Measurements from ENCODE around the gene ANGEL2.
"Not testable (repeated sequence)": the region's sequence is repeated elsewhere in the genome, so short reads cannot be mapped to it uniquely, and the experiment has no call there.

Gene ANGEL2

DNA sequence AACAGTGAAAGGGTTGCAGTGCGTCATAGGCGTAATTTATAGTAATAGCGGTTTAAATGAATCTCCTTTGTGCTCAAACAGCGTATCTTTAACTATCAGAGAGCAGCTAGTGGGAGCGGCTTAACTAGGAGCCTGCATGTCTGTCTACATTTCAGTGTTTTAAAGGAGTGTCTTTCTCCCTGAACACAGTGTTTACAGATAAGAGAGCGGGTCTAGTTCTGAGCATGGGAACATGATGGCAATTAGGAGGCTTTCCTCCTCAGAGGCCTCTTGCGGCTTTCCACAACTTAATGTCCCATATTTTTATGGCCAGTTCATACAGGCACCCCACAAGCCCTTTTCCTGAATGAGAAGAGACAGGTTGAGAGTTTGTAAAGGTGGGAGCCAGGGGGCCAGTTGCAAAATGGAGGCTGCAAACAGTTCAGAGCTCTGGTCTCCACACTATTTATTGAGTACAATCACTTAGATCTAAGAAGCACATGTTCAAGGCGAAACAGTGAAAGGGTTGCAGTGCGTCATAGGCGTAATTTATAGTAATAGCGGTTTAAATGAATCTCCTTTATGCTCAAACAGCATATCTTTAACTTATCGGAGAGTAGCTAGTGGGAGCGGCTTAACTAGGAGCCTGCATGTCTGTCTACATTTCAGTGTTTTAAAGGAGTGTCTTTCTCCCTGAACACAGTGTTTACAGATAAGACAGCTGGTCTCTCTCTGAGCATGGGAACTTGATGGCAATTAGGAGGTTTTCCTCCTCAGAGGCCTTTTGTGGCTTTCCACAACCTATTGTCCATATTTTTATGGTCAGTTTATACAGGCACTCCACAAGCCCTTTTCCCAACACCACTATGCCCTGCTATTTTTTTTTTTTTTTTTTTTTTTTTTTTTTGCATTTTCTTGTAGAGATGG lies 29.9 kb upstream of the ANGEL2 start:
- H3K9me3 ChIP-seq (ENCODE audit: control extremely low read depth in 1 of 5, control insufficient read depth in 4 of 5, insufficient read depth in 2 of 5, low read depth in 1 of 5, low read length in 4 of 5); H3K27me3 ChIP-seq (replicated peaks in 2 of 5; ENCODE audit: control insufficient read depth in 4 of 5, insufficient read depth in 5 of 5, low read length in 4 of 5); DNase-seq; H3K36me3 ChIP-seq (ENCODE audit: control insufficient read depth in 4 of 4, insufficient read depth in 4 of 4, low read length in 3 of 4); H3K4me3 ChIP-seq (ENCODE audit: control insufficient read depth in 1 of 7, extremely low read depth in 1 of 7, insufficient read depth in 4 of 7, low read depth in 2 of 7, low read length in 6 of 7); CTCF ChIA-PET: not testable (repeated sequence)
- Histone ChIP-seq H3K27ac (ENCODE audit: insufficient read depth in 1 of 2, low read depth in 1 of 2, low read length in 2 of 2, poor library complexity in 1 of 2, severe bottlenecking in 2 of 2) (peak overlapping the region in 1 of 2 experiments; percentile 75), H3K4me1 (ENCODE audit: control extremely low read depth in 1 of 4, control insufficient read depth in 4 of 4, insufficient read depth in 4 of 4, low read length in 3 of 4) (peaks cover 0 to 14% (median 7%) of the 10 kb centered on the region in 4 experiments)
- POLR2A ChIA-PET = interaction anchor here (0.7 kb wide), 1 partner anchor 37 kb away, joined by 3 read pairs; no protein-coding TSS in a partner anchor
- WGBS (ENCODE audit: insufficient coverage) = 100% methylated on average over 7 of the region's 13 CpGs

DNA sequence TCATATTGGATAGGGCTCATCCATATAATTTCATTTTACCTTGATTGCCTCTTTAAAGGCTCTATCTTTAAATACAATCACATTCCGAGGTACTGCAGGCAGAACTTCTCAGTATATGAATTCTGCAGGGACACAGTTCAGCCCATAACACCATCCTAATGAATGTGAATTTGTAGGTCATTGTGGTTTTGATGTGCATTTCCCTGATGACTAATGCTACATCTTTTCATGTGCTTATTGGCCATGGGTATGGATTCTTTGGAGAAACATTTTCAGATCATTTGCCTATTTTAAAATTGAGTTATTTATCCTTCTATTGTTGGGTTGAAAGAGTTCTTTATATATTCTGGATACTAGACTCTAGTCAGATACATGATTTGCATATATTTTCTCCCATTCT lies 25.8 kb upstream of the ANGEL2 start:
- peaks cover 0 to 2% (median 0%) of the 10 kb centered on the region in 5 experiments for H3K27me3 ChIP-seq (replicated peaks in 2 of 5; ENCODE audit: control insufficient read depth in 4 of 5, insufficient read depth in 5 of 5, low read length in 4 of 5)
- peaks cover 0 to 6% (median 3%) of the 10 kb centered on the region in 4 experiments for H3K4me1 ChIP-seq (ENCODE audit: control extremely low read depth in 1 of 4, control insufficient read depth in 4 of 4, insufficient read depth in 4 of 4, low read length in 3 of 4)
- no CpG with 5 or more reads among the region's 1 CpG for WGBS (ENCODE audit: insufficient coverage)
- H3K36me3 ChIP-seq (ENCODE audit: control insufficient read depth in 4 of 4, insufficient read depth in 4 of 4, low read length in 3 of 4) = no peaks in the 10 kb centered on the region
- H3K9me3 ChIP-seq (ENCODE audit: control extremely low read depth in 1 of 5, control insufficient read depth in 4 of 5, insufficient read depth in 2 of 5, low read depth in 1 of 5, low read length in 4 of 5) = peaks cover 0 to 1% (median 0%) of the 10 kb centered on the region in 5 experiments
- ChIA-PET CTCF (no interaction called here), POLR2A (no interaction called here)
- H3K4me3 ChIP-seq (ENCODE audit: control insufficient read depth in 1 of 7, extremely low read depth in 1 of 7, insufficient read depth in 4 of 7, low read depth in 2 of 7, low read length in 6 of 7) = no peak overlapping the region
- peak; percentile 32 to 83 (median 74) for DNase-seq
- no peak overlapping the region for H3K27ac ChIP-seq (ENCODE audit: insufficient read depth in 1 of 2, low read depth in 1 of 2, low read length in 2 of 2, poor library complexity in 1 of 2, severe bottlenecking in 2 of 2)

DNA sequence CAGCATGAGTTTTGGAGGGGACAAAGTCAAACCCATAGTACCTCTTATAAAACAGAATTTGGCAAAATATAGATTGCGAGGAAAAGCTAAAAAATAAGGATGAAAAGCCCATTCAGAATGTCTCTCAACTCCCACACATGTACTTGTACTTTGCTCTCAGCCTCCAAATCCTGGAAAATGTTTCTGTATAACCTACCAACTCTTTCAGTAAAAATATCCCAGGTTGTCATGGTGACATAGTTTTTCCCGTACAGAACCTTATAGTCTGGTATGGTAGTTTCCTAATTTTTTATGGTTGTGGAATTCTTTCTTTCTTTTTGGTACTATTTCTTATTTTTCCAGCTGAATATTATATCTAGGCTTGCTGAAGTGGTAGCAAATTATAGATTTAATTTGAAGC lies 19.9 kb upstream of the ANGEL2 start:
- Histone ChIP-seq H3K27me3 (replicated peaks in 2 of 5; ENCODE audit: control insufficient read depth in 4 of 5, insufficient read depth in 5 of 5, low read length in 4 of 5) (no peaks in the 10 kb centered on the region), H3K9me3 (ENCODE audit: control extremely low read depth in 1 of 5, control insufficient read depth in 4 of 5, insufficient read depth in 2 of 5, low read depth in 1 of 5, low read length in 4 of 5) (peaks cover 0 to 2% (median 0%) of the 10 kb centered on the region in 5 experiments), H3K36me3 (ENCODE audit: control insufficient read depth in 4 of 4, insufficient read depth in 4 of 4, low read length in 3 of 4) (no peaks in the 10 kb centered on the region), H3K27ac (ENCODE audit: insufficient read depth in 1 of 2, low read depth in 1 of 2, low read length in 2 of 2, poor library complexity in 1 of 2, severe bottlenecking in 2 of 2) (no peak overlapping the region), H3K4me3 (ENCODE audit: control insufficient read depth in 1 of 7, extremely low read depth in 1 of 7, insufficient read depth in 4 of 7, low read depth in 2 of 7, low read length in 6 of 7) (no peak overlapping the region), H3K4me1 (ENCODE audit: control extremely low read depth in 1 of 4, control insufficient read depth in 4 of 4, insufficient read depth in 4 of 4, low read length in 3 of 4) (no peaks in the 10 kb centered on the region)
- CTCF ChIA-PET = interaction anchor here (0.8 to 1.2 kb wide), 3 partner anchors 10 to 15 kb away, joined by 3 to 4 read pairs (median 4); partner anchors contain the start of gene RPS6KC1
- POLR2A ChIA-PET = no interaction called here
- WGBS (ENCODE audit: insufficient coverage) = no CpG with 5 or more reads among the region's 2 CpGs
- no peak for DNase-seq

DNA sequence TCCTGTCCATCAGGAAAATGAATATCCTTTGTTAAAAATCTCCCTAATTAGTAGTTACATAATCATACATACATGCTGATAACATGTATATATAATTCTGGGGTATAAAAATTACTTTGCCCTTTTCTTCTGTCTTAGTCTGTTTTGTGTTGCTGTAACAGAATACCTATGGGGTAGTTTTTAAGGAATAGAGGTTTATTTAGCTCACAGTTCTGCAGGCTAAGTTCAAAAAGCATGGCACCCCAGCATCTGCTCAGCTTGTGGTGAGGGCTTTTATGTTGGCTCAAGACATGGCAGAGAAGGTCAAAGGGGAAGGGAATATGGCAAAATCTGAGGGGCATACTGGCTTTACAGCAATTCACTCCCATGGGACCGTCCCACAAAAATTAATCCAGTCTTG lies 19.0 kb upstream of the ANGEL2 start:
- Histone ChIP-seq H3K27me3 (replicated peaks in 2 of 5; ENCODE audit: control insufficient read depth in 4 of 5, insufficient read depth in 5 of 5, low read length in 4 of 5) (no peaks in the 10 kb centered on the region), H3K4me3 (ENCODE audit: control insufficient read depth in 1 of 7, extremely low read depth in 1 of 7, insufficient read depth in 4 of 7, low read depth in 2 of 7, low read length in 6 of 7) (no peak overlapping the region), H3K27ac (ENCODE audit: insufficient read depth in 1 of 2, low read depth in 1 of 2, low read length in 2 of 2, poor library complexity in 1 of 2, severe bottlenecking in 2 of 2) (no peak overlapping the region), H3K9me3 (ENCODE audit: control extremely low read depth in 1 of 5, control insufficient read depth in 4 of 5, insufficient read depth in 2 of 5, low read depth in 1 of 5, low read length in 4 of 5) (peaks cover 0 to 2% (median 0%) of the 10 kb centered on the region in 5 experiments), H3K4me1 (ENCODE audit: control extremely low read depth in 1 of 4, control insufficient read depth in 4 of 4, insufficient read depth in 4 of 4, low read length in 3 of 4) (no peaks in the 10 kb centered on the region), H3K36me3 (ENCODE audit: control insufficient read depth in 4 of 4, insufficient read depth in 4 of 4, low read length in 3 of 4) (no peaks in the 10 kb centered on the region)
- CTCF ChIA-PET = interaction anchor here (1.2 kb wide), 1 partner anchor 14 kb away, joined by 4 read pairs; no protein-coding TSS in a partner anchor
- no peak for DNase-seq
- POLR2A ChIA-PET = no interaction called here
- WGBS (ENCODE audit: insufficient coverage) = 100% methylated on average over 1 of the region's 1 CpG

DNA sequence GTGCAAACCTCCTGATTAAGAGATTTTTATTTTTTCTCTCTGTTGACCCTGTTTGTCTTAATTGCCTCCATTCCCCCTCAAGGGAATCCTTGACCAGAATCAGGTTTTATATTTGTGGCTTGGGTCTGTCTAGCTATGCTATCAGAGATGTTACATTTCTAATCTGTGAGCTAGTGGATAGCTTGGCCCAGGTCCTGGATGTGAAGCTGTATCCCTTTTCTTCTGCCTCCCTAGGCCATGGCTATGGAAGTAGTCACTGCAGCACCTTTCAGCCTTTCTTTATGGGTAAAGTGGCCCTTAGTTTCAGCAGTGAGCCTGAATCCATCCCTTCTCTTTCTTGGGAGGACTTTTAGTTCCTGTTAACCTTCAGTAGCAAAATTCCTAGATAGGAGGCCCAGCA lies 17.0 kb upstream of the ANGEL2 start:
- ChIA-PET CTCF (no interaction called here), POLR2A (no interaction called here)
- Histone ChIP-seq H3K27me3 (replicated peaks in 2 of 5; ENCODE audit: control insufficient read depth in 4 of 5, insufficient read depth in 5 of 5, low read length in 4 of 5) (no peaks in the 10 kb centered on the region), H3K36me3 (ENCODE audit: control insufficient read depth in 4 of 4, insufficient read depth in 4 of 4, low read length in 3 of 4) (no peaks in the 10 kb centered on the region), H3K4me1 (ENCODE audit: control extremely low read depth in 1 of 4, control insufficient read depth in 4 of 4, insufficient read depth in 4 of 4, low read length in 3 of 4) (no peaks in the 10 kb centered on the region), H3K27ac (ENCODE audit: insufficient read depth in 1 of 2, low read depth in 1 of 2, low read length in 2 of 2, poor library complexity in 1 of 2, severe bottlenecking in 2 of 2) (no peak overlapping the region), H3K9me3 (ENCODE audit: control extremely low read depth in 1 of 5, control insufficient read depth in 4 of 5, insufficient read depth in 2 of 5, low read depth in 1 of 5, low read length in 4 of 5) (peaks cover 0 to 2% (median 0%) of the 10 kb centered on the region in 5 experiments), H3K4me3 (ENCODE audit: control insufficient read depth in 1 of 7, extremely low read depth in 1 of 7, insufficient read depth in 4 of 7, low read depth in 2 of 7, low read length in 6 of 7) (no peak overlapping the region)
- no peak for DNase-seq

DNA sequence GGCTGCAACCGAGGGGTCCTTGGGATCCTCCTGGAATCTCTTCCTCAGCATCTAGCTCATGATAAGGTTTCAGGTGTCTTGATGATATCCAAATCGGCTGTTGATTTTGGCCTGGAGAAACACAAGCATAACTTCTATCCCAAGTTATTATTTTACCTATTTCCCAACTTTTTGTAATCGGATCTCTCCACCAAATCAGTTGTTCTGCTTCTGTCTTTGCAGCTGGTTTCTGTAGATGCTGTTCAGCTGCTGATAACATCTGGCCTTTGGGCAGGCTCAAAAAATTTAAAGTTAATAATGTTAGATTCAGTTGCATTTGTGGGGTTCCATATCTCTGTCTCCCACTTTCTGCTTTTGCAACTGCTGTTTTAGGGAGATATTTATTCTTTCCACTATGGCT lies 11.4 kb upstream of the ANGEL2 start:
- WGBS (ENCODE audit: insufficient coverage) = 100% methylated on average over 1 of the region's 3 CpGs
- H3K27ac ChIP-seq (ENCODE audit: insufficient read depth in 1 of 2, low read depth in 1 of 2, low read length in 2 of 2, poor library complexity in 1 of 2, severe bottlenecking in 2 of 2); H3K9me3 ChIP-seq (ENCODE audit: control extremely low read depth in 1 of 5, control insufficient read depth in 4 of 5, insufficient read depth in 2 of 5, low read depth in 1 of 5, low read length in 4 of 5); H3K36me3 ChIP-seq (ENCODE audit: control insufficient read depth in 4 of 4, insufficient read depth in 4 of 4, low read length in 3 of 4); H3K27me3 ChIP-seq (replicated peaks in 2 of 5; ENCODE audit: control insufficient read depth in 4 of 5, insufficient read depth in 5 of 5, low read length in 4 of 5); H3K4me3 ChIP-seq (ENCODE audit: control insufficient read depth in 1 of 7, extremely low read depth in 1 of 7, insufficient read depth in 4 of 7, low read depth in 2 of 7, low read length in 6 of 7); H3K4me1 ChIP-seq (ENCODE audit: control extremely low read depth in 1 of 4, control insufficient read depth in 4 of 4, insufficient read depth in 4 of 4, low read length in 3 of 4); POLR2A ChIA-PET; DNase-seq: not testable (repeated sequence)
- CTCF ChIA-PET = interaction anchor here (1.5 kb wide), 1 partner anchor 15 kb away, joined by 3 read pairs; no protein-coding TSS in a partner anchor

DNA sequence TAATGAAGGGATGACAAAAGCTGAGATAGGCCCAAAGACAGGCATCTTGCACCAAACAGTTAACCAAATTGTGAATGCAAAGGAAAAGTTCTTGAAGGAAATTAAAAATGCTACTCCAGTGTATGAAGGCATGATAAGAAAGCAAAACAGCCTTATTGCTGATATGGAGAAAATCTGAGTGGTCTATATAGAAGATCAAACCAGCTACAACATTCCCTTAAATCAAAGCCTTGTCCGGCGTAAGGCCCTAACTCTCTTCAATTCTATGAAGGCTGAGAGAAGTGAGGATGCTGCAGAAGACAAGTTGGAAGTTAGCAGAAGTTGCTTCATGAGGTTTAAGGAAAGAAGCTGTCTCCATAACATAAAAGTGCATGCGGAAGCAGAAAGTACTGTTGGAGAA lies 4.3 kb upstream of the ANGEL2 start:
- no peaks in the 10 kb centered on the region for H3K27me3 ChIP-seq (replicated peaks in 2 of 5; ENCODE audit: control insufficient read depth in 4 of 5, insufficient read depth in 5 of 5, low read length in 4 of 5)
- peaks cover 0 to 4% (median 3%) of the 10 kb centered on the region in 4 experiments for H3K4me1 ChIP-seq (ENCODE audit: control extremely low read depth in 1 of 4, control insufficient read depth in 4 of 4, insufficient read depth in 4 of 4, low read length in 3 of 4)
- ChIA-PET POLR2A (no interaction called here), CTCF (interaction anchor here (0.9 to 1.2 kb wide), 2 partner anchors 15 to 20 kb away, joined by 3 to 4 read pairs; no protein-coding TSS in a partner anchor)
- H3K27ac ChIP-seq (ENCODE audit: insufficient read depth in 1 of 2, low read depth in 1 of 2, low read length in 2 of 2, poor library complexity in 1 of 2, severe bottlenecking in 2 of 2) = no peak overlapping the region
- 100% methylated on average over 1 of the region's 3 CpGs for WGBS (ENCODE audit: insufficient coverage)
- no peaks in the 10 kb centered on the region for H3K36me3 ChIP-seq (ENCODE audit: control insufficient read depth in 4 of 4, insufficient read depth in 4 of 4, low read length in 3 of 4)
- H3K4me3 ChIP-seq (ENCODE audit: control insufficient read depth in 1 of 7, extremely low read depth in 1 of 7, insufficient read depth in 4 of 7, low read depth in 2 of 7, low read length in 6 of 7) = no peak overlapping the region
- peaks cover 0 to 2% (median 0%) of the 10 kb centered on the region in 5 experiments for H3K9me3 ChIP-seq (ENCODE audit: control extremely low read depth in 1 of 5, control insufficient read depth in 4 of 5, insufficient read depth in 2 of 5, low read depth in 1 of 5, low read length in 4 of 5)
- no peak for DNase-seq

Measured in common myeloid progenitor, CD34-positive (primary cell).